HG03457 (cell line): ENCODE data around the gene NME7.
"Not testable (repeated sequence)": the region's sequence is repeated elsewhere in the genome, so short reads cannot be mapped to it uniquely, and the experiment has no call there.

Source experiments
- ATAC-seq: cut with Tn5 transposase; IDR thresholded peaks from one replicate; pipeline ENCODE4 v1.9.1; 2021; ENCODE audit warnings: moderate number of reproducible peaks; ENCODE audit not compliant: unreplicated experiment

NME7 gene

GRCh38 chr1:169342096-169342495, 25.5 kb downstream of the NME7 start:
- not testable (repeated sequence) for ATAC-seq

DNA sequence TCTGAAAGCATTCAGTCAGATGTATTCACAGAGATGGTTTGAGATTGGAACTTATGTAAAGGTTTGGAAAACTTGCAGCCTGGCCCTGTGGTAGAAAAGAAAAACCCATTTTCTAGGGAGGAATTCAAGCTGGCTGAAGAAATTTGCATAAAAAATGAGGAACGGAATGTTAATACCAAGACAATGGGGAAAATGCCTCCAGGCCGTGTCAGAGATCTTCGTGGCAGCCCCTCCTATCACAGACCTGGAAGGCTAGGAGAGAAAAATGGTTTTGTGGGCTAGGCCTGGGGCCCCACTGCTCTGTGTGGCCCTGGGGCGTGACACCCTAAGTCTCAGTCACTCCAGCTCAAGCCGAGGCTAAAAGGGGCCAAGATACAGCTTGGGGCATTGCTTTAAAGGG, 26.7 kb downstream of the NME7 start:
- no peak for ATAC-seq

GRCh38 chr1:169339773-169340172, 27.8 kb downstream of the NME7 start:
- ATAC-seq, result no peak

DNA sequence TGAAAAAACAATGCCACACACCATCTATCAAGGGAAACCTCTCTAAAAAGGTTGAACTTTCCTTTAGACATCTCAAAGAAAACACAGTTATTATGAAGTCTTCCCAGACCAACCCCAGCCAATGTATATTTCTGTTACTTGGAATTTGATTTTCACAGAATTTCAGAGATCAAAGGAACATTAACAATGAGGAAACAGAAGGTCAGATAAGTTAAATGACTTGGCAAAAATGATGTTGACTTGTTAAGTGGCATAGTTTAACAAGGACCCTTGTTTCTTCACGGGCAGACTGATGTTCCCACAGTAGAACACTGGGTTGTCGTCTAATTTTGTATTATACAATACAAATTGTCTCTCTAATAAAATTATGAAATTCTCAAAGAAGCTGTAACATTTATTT, 29.0 kb downstream of the NME7 start:
- no peak for ATAC-seq

DNA sequence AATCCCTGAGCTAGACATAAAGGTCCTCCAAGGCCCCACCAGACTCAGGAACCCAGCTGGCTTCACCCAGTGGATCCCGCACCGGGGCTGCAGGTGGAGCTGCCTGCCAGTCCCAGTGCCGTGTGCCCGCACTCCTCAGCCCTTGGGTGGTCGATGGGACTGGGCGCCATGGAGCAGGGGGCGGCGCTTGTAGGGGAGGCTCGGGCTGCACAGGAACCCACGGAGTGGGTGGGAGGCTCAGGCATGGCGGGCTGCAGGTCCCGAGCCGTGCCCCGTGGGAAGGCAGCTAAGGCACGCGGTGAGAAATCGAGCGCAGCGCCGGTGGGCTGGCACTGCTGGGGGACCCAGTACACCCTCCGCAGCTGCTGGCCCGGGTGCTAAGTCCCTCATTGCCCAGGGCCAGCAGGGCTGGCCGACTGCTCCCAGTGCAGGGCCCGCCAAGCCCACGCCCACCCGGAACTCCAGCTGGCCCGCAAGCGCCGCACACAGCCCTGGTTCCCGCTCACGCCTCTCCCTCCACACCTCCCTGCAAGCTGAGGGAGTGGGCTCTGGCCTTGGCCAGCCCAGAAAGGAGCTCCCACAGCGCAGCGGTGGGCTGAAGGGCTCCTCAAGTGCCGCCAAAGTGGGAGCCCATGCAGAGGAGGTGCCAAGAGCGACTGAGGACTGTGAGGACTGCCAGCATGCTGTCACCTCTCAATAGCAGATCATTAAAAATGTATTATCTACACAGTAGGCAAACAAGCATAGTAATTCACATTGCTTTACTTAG, 30.5 kb downstream of the NME7 start:
- not testable (repeated sequence) for ATAC-seq

DNA sequence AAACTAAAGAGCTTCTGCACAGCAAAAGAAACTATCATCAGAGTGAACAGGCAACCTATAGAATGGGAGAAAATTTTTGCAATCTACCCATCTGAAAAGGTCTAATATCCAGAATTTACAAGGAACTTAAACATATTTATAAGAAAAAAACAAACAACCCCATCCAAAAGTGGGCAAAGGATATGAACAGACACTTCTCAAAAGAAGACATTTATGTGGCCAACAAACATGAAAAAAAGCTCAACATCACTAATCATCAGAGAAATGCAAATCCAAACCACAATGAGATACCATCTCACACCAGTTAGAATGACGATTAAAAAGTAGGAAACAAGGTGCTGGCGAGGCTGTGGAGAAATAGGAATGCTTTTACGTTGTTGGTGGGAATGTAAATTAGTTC, 32.9 kb downstream of the NME7 start:
- not testable (repeated sequence) for ATAC-seq

DNA sequence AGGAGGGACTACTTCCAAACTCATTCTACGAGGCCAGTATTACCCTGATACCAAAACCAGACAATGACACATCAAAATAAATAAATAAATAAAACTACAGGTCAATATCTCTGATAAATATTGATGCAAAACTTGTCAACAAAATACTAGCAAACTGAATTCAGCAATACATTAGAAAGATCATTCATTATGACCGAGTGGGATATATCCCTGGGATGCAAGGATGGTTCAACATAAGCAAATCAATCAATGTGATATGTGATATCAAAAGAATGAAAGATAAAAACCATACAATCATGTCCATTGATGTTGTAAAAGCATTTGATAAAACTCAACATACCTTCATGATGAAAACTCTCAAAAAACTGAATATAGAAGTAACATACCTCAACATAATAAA, 36.7 kb downstream of the NME7 start:
- no peak for ATAC-seq

GRCh38 chr1:169329383-169329782, 38.2 kb downstream of the NME7 start:
- ATAC-seq, result no peak

DNA sequence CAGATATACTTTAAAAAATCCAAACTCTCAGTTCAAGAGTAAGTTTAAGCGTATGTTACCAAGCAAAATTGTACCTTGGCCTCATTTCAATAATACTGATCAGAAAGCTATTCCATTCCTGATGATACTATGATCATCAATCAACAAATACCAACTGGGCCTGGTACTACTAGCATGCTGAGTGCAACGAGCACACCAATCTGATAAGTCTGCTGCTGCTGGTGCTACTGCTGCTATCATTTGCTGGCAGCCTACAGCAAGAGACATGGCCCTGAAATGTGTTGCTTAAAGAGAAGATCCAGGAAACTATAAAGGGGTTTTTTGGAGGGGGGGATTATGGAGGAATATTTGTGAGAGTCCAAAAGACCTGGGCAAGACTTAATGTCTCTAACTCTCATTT, 39.7 kb downstream of the NME7 start:
- no peak for ATAC-seq

DNA sequence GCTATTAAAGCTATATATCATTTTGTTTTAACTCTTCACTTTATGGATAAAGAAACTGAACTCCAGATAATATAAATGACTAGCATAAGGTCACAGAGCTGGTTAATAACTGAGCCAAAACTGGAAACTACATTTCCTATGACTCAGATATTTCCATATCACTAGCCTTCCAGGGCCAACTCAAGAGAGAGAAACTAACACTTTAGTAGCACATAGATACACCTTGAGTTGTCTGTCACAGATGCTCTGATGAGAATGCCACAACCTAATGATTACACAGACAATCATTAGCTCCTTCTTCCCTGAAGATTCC, 40.7 kb downstream of the NME7 start:
- ATAC-seq, result peak; percentile 98

- ATAC-seq, result peak; percentile 31
Observed at GRCh38 chr1:169326261-169326955, 41.2 kb downstream of the NME7 start.

DNA sequence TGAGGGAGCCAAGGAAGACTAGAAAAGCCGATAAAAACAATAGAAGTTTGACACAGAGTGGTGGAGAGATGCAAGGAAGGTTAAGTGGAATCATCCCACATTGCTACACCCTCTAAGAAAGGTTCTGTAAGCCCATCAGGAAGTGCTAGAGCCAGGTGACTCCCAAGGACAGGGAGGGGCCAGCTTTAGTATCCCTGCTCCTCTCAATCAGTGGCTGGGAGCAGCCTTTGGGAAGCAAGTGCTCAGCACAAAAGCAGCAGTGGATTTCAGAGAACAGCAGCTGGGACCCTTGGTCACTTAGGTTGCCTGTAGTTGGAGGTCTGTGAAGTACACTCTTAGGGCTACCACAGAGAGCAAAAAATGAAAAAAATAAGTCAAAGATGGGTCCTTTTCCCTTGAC, 42.5 kb downstream of the NME7 start:
- ATAC-seq, result no peak

GRCh38 chr1:169322138-169322537, 45.5 kb downstream of the NME7 start:
- ATAC-seq, result no peak

DNA sequence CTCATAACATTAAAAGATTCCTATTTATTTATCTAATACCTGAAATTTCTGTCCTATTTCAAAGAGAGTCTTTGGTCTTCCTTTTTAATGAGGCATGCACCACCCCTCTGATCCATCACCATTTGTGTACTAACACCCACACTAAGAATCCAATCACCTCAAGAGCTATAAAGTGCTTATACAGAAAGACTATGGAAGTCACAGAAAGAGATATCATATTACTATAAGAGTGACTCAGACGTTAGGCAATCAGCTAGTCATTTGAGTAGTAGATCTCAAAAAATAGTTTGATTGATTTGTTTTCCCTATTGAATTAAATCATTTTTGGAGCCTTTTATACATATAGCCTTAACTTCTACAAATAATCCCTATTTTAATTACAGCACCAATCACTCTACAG, 46.1 kb downstream of the NME7 start:
- no peak for ATAC-seq

DNA sequence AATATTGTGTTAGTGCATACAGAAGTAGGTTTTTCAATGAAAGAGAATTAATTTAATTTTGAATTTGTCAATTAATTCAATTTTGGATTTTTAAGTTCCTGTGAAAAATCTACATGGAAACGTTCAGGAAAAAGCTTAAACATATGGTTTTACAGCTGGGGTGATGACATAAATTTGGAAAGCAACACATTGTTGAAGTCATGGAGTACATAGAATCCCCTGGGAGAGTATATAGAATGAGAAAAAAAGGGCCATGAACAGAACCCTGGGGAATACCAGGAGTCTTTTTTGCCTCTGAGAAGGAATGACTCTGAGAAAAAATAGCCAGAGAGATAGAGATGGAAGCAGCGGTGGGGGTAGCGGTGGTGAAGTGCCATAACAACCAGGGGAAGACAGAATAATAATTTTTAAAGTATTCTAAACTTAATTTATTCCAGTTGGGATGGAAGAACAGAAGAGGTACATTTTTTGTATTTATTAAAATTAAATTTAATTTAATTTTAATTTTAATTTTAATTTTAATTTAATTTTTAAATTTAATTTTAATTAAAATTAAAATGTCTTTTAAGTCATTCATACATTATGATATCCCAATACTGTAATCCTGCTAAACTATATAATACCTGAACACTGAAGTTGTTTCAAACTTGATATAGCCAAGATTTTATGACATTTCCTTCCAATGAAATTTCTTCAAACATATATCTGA, 48.9 kb downstream of the NME7 start:
- ATAC-seq, result no peak

DNA sequence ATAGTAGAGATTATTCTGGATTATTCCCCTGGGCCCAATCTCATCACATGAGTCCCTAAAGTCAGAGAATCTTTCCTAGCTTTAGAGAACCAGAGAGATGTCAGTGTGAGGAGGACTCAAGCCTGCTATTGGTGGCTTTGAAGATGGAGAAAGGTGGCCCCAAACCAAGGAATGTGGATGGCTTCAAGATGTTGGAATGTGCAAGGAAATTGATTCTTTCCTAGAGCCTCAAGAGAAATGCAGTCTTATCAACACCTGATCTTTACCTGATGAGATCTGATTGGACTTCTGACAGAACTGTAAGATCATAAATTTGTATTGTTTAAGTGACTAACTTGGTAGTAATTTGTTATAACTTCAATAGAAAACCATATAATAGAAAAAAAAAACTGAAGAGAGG, 51.0 kb downstream of the NME7 start:
- no peak for ATAC-seq

DNA sequence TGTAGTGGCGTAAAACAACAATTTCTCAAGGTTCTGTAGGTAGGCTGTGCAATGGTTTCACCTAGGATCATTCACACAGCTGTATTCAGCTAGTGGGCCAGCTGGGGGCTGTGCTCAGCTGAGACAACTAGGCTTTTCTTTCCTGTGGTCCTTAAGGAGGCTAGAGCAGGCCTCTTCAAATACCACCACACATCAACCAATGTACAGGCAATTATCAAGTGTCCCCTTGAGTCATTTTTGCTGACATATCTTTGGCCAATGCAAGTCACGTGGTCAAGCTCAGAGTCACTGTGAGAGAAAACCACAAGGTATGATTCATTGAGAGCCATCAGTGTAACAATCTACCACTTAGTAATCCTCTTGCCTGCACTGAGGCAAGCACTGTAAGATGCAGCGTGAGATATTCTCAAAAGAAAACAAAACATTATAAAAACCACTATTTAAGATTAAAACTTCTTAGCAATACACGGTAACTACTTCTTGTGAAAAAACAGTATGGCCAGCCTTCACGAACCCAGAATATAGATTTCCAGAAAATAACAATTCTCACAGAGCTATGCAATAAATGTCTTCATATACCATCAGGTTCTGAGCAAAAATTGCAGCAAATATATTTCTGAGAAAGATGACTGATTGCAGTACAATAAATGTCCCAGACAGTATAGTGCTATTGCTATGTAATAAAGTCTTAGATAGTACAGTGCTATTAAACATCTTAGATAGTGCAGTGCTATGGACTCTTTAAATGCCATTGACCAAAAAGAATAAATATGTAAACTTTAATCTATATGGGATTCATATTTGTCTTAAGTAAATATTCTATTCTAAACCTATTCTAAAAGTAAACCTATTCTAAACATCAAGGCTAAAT, 55.3 kb downstream of the NME7 start:
- no peak for ATAC-seq

DNA sequence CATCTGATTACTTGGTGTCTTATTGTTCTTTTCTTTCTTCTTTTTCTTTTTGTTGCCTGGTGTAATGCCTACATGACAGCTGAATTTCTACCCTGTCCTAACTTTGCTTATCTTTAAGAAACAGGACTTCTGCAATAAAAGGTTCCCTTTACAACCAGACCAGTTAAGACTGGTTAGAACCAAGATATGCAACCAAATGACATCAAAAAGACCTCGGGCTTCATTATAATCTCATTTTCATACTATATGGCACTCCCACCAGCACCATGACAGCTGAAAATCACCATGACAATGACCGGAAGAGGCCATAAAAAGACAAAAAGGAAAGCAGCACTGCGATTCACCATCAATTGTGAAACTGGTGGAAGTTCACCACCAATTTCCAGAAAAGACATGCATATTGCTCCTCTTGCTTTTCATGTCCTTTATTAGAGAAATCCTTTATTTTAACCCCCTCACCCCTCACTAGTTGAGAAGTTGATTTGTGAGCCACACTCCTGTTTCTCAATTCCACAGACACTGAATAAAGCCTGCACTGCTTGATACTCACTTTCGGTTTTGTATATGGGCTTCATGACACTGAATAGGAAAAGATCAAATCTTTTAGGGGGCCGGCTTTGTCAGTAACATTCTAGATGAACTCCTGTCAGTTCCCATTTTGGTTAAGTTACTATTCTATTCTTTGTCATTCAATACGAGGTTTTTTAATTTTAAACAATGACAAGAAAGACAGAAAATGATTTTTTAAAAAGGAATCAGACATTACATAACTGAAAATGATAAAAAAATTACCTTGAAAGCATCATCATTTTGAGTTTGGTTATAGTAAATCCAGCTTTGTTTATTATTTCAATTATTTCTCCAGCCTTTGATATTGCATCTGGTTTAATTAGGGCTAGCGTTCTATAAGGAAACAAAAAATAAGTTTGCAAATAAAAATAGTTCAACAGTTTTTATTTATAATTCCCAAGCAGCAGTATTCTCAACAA, 58.1 kb downstream of the NME7 start:
- ATAC-seq, result no peak

DNA sequence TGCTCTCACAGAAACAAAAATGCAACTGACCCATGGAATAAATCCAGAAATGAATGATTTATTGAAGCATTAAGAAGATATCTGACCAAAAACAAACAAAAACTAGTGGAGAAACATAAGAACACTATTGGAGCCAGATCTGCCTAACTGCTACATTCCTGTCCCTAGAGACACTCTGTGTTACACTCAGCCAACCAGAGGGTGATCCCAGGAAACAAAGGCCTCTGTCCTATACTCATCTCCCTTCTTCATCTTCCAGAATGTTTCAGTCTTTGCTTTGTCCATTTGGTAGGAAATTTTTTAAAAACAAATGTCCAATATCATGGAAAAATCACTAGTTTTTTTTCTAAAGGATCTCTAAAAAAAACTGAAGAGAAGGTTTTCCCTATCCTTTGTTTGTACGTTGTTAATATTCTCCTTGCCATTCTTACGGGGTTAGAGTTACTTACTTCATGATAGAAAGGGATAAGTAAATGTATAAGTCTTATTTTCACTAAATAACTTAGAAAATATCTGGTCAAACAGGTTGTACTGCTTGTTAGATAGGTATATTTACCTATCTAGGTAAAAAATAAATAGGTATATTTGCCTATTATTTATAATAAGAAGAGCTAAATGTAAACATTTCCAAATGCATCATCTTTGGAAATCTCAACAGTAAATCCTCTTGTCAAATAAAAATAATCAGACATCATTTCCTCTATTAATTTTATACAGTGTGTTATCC, 59.1 kb downstream of the NME7 start:
- no peak for ATAC-seq
